ENCODE data around the gene ALDH3B2. TPM values are rescaled to one million over a fixed set of nuclear protein-coding genes. Genes with fewer than 3 reads are reported as not detected.

Gene ALDH3B2
- total RNA-seq, 1 donor from 2014 or later: not detected

- Histone ChIP-seq H3K27ac (replicated peaks) (no peak overlapping the region), H3K9me3 (replicated peaks) (peaks cover 7% of the 10 kb centered on the region), H3K27me3 (ENCODE audit: low read depth) (peaks cover 53% of the 10 kb centered on the region), H3K4me3 (no peak overlapping the region), H3K4me1 (no peaks in the 10 kb centered on the region), H3K36me3 (no peaks in the 10 kb centered on the region)
- no peak for DNase-seq
- TF ChIP-seq CTCF (IDR thresholded peaks at IDR 0.05; ENCODE audit: borderline replicate concordance): no peak
- intact Hi-C loops (cut with micrococcal nuclease): no loop called here
These were observed 32.0 kb downstream of the ALDH3B2 start for GRCh38 chr11:67642173-67643120.

- peaks cover 44% of the 10 kb centered on the region for H3K27me3 ChIP-seq (ENCODE audit: low read depth)
- peaks cover 7% of the 10 kb centered on the region for H3K9me3 ChIP-seq (replicated peaks)
- H3K36me3 ChIP-seq: no peaks in the 10 kb centered on the region
- no peak overlapping the region for H3K4me3 ChIP-seq
- intact Hi-C loops (cut with micrococcal nuclease): no loop called here
- H3K4me1 ChIP-seq: no peaks in the 10 kb centered on the region
- TF ChIP-seq CTCF (IDR thresholded peaks at IDR 0.05; ENCODE audit: borderline replicate concordance): no peak
- H3K27ac ChIP-seq (replicated peaks): no peak overlapping the region
- no peak for DNase-seq
These were observed 32.9 kb downstream of the ALDH3B2 start for GRCh38 chr11:67641338-67642172.

- H3K27me3 ChIP-seq (ENCODE audit: low read depth): peaks cover 37% of the 10 kb centered on the region
- no peak for TF ChIP-seq CTCF (IDR thresholded peaks at IDR 0.05; ENCODE audit: borderline replicate concordance)
- intact Hi-C loops (cut with micrococcal nuclease): no loop called here
These were observed 33.6 kb downstream of the ALDH3B2 start for GRCh38 chr11:67640758-67641337.

GRCh38 chr11:67640021-67640757 is 34.2 kb downstream of the ALDH3B2 start:
- DNase-seq: no peak
- intact Hi-C loops (cut with micrococcal nuclease): no loop called here
- peaks cover 7% of the 10 kb centered on the region for H3K9me3 ChIP-seq (replicated peaks)
- no peaks in the 10 kb centered on the region for H3K4me1 ChIP-seq
- TF ChIP-seq CTCF (IDR thresholded peaks at IDR 0.05; ENCODE audit: borderline replicate concordance): peak; percentile 67
- H3K27ac ChIP-seq (replicated peaks): no peak overlapping the region
- no peaks in the 10 kb centered on the region for H3K36me3 ChIP-seq
- peaks cover 32% of the 10 kb centered on the region for H3K27me3 ChIP-seq (ENCODE audit: low read depth)
- no peak overlapping the region for H3K4me3 ChIP-seq

More at GRCh38 chr11:67640758-67641337, 33.6 kb downstream of the ALDH3B2 start:
- no peak for DNase-seq
- H3K4me1 ChIP-seq: no peaks in the 10 kb centered on the region
- H3K36me3 ChIP-seq: no peaks in the 10 kb centered on the region
- H3K27ac ChIP-seq (replicated peaks): no peak overlapping the region
- no peak overlapping the region for H3K4me3 ChIP-seq
- peaks cover 7% of the 10 kb centered on the region for H3K9me3 ChIP-seq (replicated peaks)

- no peak within 1 kb of the TSS for H3K4me3 ChIP-seq
- no peak for DNase-seq
- TF ChIP-seq CTCF (IDR thresholded peaks at IDR 0.05; ENCODE audit: borderline replicate concordance): no peak
- H3K27ac ChIP-seq (replicated peaks): no peak within 1 kb of the TSS
- H3K4me1 ChIP-seq: no peaks in the 10 kb centered on the region
- H3K27me3 ChIP-seq (ENCODE audit: low read depth): peaks cover 39% of the 10 kb centered on the region
- H3K36me3 ChIP-seq: no peaks in the 10 kb centered on the region
- H3K9me3 ChIP-seq (replicated peaks): peaks cover 7% of the 10 kb centered on the region
- intact Hi-C loops (cut with micrococcal nuclease): no loop called here
These were observed 35.0 kb downstream of the ALDH3B2 start, which contains the start of gene TBX10 for GRCh38 chr11:67639438-67639859. Gene TBX10, minus strand, starts transcription at chr11:67639763. Its CDS starts 291 bp downstream, at chr11:67639472.
